PC-3 (cell line): Measurements from ENCODE around the gene TP53I13. TPM values are rescaled to one million over a fixed set of nuclear protein-coding genes. Genes with fewer than 3 reads are reported as not detected.

Experiments
- ATAC-seq: fragments of 200-7000 bp; cut with Tn5 transposase; 2 replicates; pipeline ENCODE4 v1.9.1; 2020; ENCODE audit warnings: mild to moderate bottlenecking, moderate library complexity
- BruUV-seq: library from RNA; stranded (reverse); fragments of 400-500 nt; replicated peaks from 2 replicates; lab custom pipeline; 2021; lab: Mats Ljungman, UMichigan
- CTCF ChIA-PET: fragments of 300-600 bp; sonication (Branson Sonifier 250); formaldehyde crosslinking; loops from one replicate; lab custom pipeline; 2022; ENCODE audit warnings: antibody characterized with exemption; lab: Charles Lee
- POLR2A ChIA-PET: fragments of 300-600 bp; sonication (Branson Sonifier 250); formaldehyde crosslinking; loops from one replicate; lab custom pipeline; 2022; ENCODE audit warnings: antibody characterized with exemption; ENCODE audit not compliant: unreplicated experiment; lab: Charles Lee
- DNase-seq: peaks from one replicate; pipeline ENCODE4 v3.0.0-alpha.2; 2015
- H2AFZ ChIP-seq: fragments of 300-600 bp; sonication (generic); 2 replicates; pipeline ENCODE4 v1.6.0; 2016; ENCODE audit warnings: antibody characterized with exemption, low read length
- H3F3A ChIP-seq: fragments of 300-600 bp; sonication (generic); one replicate; pipeline ENCODE4 v1.6.0; 2017; ENCODE audit warnings: antibody characterized with exemption, low read length, control low read depth, mild to moderate bottlenecking; ENCODE audit not compliant: unreplicated experiment
- H3K27ac ChIP-seq: fragments of 300-600 bp; sonication (generic); 2 replicates; pipeline ENCODE4 v1.5.1; 2016; ENCODE audit warnings: mild to moderate bottlenecking, low read length
- H3K27me3 ChIP-seq: fragments of 300-600 bp; sonication (generic); 2 replicates; pipeline ENCODE4 v1.6.1; 2016; ENCODE audit warnings: low read length, mixed read lengths
- H3K36me3 ChIP-seq: fragments of 300-600 bp; sonication (generic); 2 replicates; pipeline ENCODE4 v1.6.1; 2016; ENCODE audit warnings: low read depth, mixed run types, low read length, mixed read lengths
- H3K4me1 ChIP-seq: fragments of 300-600 bp; sonication (generic); 2 replicates; pipeline ENCODE4 v1.5.1; 2016; ENCODE audit warnings: low read length; ENCODE audit not compliant: insufficient read depth
- H3K4me2 ChIP-seq: fragments of 300-600 bp; sonication (generic); 2 replicates; pipeline ENCODE4 v1.6.0; 2016; ENCODE audit warnings: low read length
- H3K4me3 ChIP-seq: fragments of 300-600 bp; sonication (generic); 2 replicates; pipeline ENCODE4 v1.5.1; 2016; ENCODE audit warnings: mild to moderate bottlenecking, low read length, mixed read lengths
- H3K79me2 ChIP-seq: fragments of 300-600 bp; sonication (generic); 2 replicates; pipeline ENCODE4 v1.6.1; 2017; ENCODE audit warnings: low read length, mixed read lengths
- H3K9ac ChIP-seq: fragments of 300-600 bp; sonication (generic); 2 replicates; pipeline ENCODE4 v1.6.0; 2016; ENCODE audit warnings: mild to moderate bottlenecking, low read length
- H3K9me2 ChIP-seq: fragments of 300-600 bp; sonication (generic); replicated peaks from 2 replicates; pipeline ENCODE4 v1.6.1; 2016; ENCODE audit warnings: mixed run types, low read length, mixed read lengths
- H3K9me3 ChIP-seq: fragments of 300-600 bp; sonication (generic); 2 replicates; pipeline ENCODE4 v1.6.1; 2016; ENCODE audit warnings: low read length, mixed read lengths
- H4K20me1 ChIP-seq: fragments of 300-600 bp; sonication (generic); 2 replicates; pipeline ENCODE4 v1.6.1; 2016; ENCODE audit warnings: low read length, mixed read lengths
- CTCF ChIP-seq: fragments of 300-600 bp; sonication (generic); conservative IDR thresholded peaks from 2 replicates; pipeline ENCODE4 v1.5.1; 2017; ENCODE audit warnings: antibody characterized with exemption, low read depth, mild to moderate bottlenecking, low read length
- EZH2 ChIP-seq: fragments of 300-600 bp; sonication (generic); IDR thresholded peaks from one replicate; pipeline ENCODE4 v1.6.1; 2017; ENCODE audit warnings: antibody characterized with exemption, mild to moderate bottlenecking, low read length; ENCODE audit not compliant: unreplicated experiment
- EZH2phosphoT487 ChIP-seq: fragments of 300-600 bp; sonication (generic); IDR thresholded peaks from 2 replicates; pipeline ENCODE4 v1.6.1; 2018; ENCODE audit warnings: mild to moderate bottlenecking, antibody characterized with exemption, low read length, borderline replicate concordance
- intact Hi-C: fragments of 100-400 bp; cut with micrococcal nuclease; formaldehyde crosslinking; loops from 2 replicates; pipeline ENCODE4 v1.9.0; 2023
- total RNA-seq: library from RNA; depleted of rRNA; stranded (reverse); fragments of >200 nt; gene quantifications from 2 replicates; pipeline ENCODE4 v1.2.3, GENCODE V29; 2014

The TP53I13 gene
- total RNA-seq, 1 experiment from 2014 or later = 45.0 TPM

- no TSS peak for BruUV-seq
- H3K36me3 ChIP-seq = no peaks in the 10 kb centered on the region
- no peaks in the 10 kb centered on the region for H3K27me3 ChIP-seq
- no peaks in the 10 kb centered on the region for H3K9me2 ChIP-seq
- H3K79me2 ChIP-seq = peaks cover 8% of the 10 kb centered on the region; the same call in 1 of the 2 replicates
- ATAC-seq = no peak
- ChIA-PET CTCF (no interaction called here), POLR2A (no interaction called here)
- no peaks in the 10 kb centered on the region for H3F3A ChIP-seq
- no peak overlapping the region for H3K4me2 ChIP-seq
- H3K4me3 ChIP-seq = no peak overlapping the region
- no peak overlapping the region for H2AFZ ChIP-seq
- no peak for DNase-seq
- no peaks in the 10 kb centered on the region for H3K9me3 ChIP-seq
- TF ChIP-seq EZH2 = no peak
- TF ChIP-seq CTCF = no peak
- no peak for TF ChIP-seq EZH2phosphoT487
- H3K27ac ChIP-seq = no peak overlapping the region
- intact Hi-C loops = no loop called here
- H4K20me1 ChIP-seq = no peaks in the 10 kb centered on the region
- peaks cover 28% of the 10 kb centered on the region for H3K4me1 ChIP-seq
- no peak overlapping the region for H3K9ac ChIP-seq
These were observed 28.3 kb downstream of the TP53I13 start for GRCh38 chr17:29596811-29597210.

GRCh38 chr17:29597361-29598172, 29.1 kb downstream of the TP53I13 start:
- Histone ChIP-seq H2AFZ (no peak overlapping the region), H4K20me1 (no peaks in the 10 kb centered on the region), H3K4me3 (no peak overlapping the region), H3K4me2 (no peak overlapping the region), H3K4me1 (peaks cover 20% of the 10 kb centered on the region), H3K27me3 (no peaks in the 10 kb centered on the region), H3K79me2 (peaks cover 8% of the 10 kb centered on the region; the same call in 1 of the 2 replicates), H3K36me3 (no peaks in the 10 kb centered on the region), H3F3A (no peaks in the 10 kb centered on the region), H3K9me3 (no peaks in the 10 kb centered on the region), H3K9ac (no peak overlapping the region), H3K27ac (no peak overlapping the region), H3K9me2 (no peaks in the 10 kb centered on the region)
- BruUV-seq = no TSS peak
- ATAC-seq (no peak), DNase-seq (no peak)
- ChIA-PET POLR2A (no interaction called here), CTCF (no interaction called here)
- intact Hi-C loops = no loop called here
- TF ChIP-seq EZH2 (no peak), CTCF (no peak), EZH2phosphoT487 (no peak)

GRCh38 chr17:29603109-29603674, 34.7 kb downstream of the TP53I13 start:
- Histone ChIP-seq H3F3A (no peaks in the 10 kb centered on the region), H3K4me3 (no peak overlapping the region), H3K4me2 (no peak overlapping the region), H3K36me3 (no peaks in the 10 kb centered on the region), H3K9ac (no peak overlapping the region), H3K9me3 (no peaks in the 10 kb centered on the region), H3K4me1 (no peaks in the 10 kb centered on the region), H4K20me1 (no peaks in the 10 kb centered on the region), H3K27ac (no peak overlapping the region), H3K9me2 (no peaks in the 10 kb centered on the region), H3K27me3 (no peaks in the 10 kb centered on the region), H2AFZ (no peak overlapping the region), H3K79me2 (no peaks in the 10 kb centered on the region)
- POLR2A ChIA-PET = no interaction called here
- no peak for TF ChIP-seq EZH2
- no peak for TF ChIP-seq CTCF
- TF ChIP-seq EZH2phosphoT487 = no peak
- CTCF ChIA-PET = no interaction called here
- DNase-seq = no peak
- no TSS peak for BruUV-seq
- intact Hi-C loops = no loop called here
- no peak for ATAC-seq
